Keratinocyte (primary cell): ENCODE measurements around the gene AHCY. TPM values are rescaled to one million over a fixed set of nuclear protein-coding genes. Genes with fewer than 3 reads are reported as not detected.

Experiments
- DNase-seq: peaks from one replicate; pipeline ENCODE4 v3.0.0-alpha.2; 2011; ENCODE audit warnings: low read depth, missing footprints, low spot score
- FAIRE-seq: peaks from 2 replicates; lab custom pipeline; 2011; peaks lifted over from hg19 to GRCh38; lab: Jason Lieb, UNC
- H2AFZ ChIP-seq: 2 replicates; pipeline ENCODE4 v1.6.0; 2012; ENCODE audit warnings: low read length, control low read depth, inconsistent platforms; ENCODE audit not compliant: control insufficient read depth
- H3K27ac ChIP-seq: 2 replicates; pipeline ENCODE4 v1.5.1; 2011; ENCODE audit warnings: low read length; ENCODE audit not compliant: control insufficient read depth, insufficient read depth
- H3K27me3 ChIP-seq: 3 replicates; pipeline ENCODE4 v1.6.0; 2011; ENCODE audit warnings: low read length; ENCODE audit not compliant: control insufficient read depth, insufficient read depth; ENCODE audit errors: extremely low read depth
- H3K36me3 ChIP-seq, 2 experiments: 2 replicates in 1 of 2; 3 replicates in 1 of 2; pipeline ENCODE4 v1.5.1; 2011; ENCODE audit warnings: low read length in 2 of 2, mild to moderate bottlenecking in 1 of 2; ENCODE audit not compliant: control insufficient read depth in 2 of 2, insufficient read depth in 2 of 2; ENCODE audit errors: extremely low read depth in 1 of 2
- H3K4me1 ChIP-seq: 3 replicates; pipeline ENCODE4 v1.5.1; 2011; ENCODE audit warnings: low read length; ENCODE audit not compliant: control insufficient read depth, insufficient read depth; ENCODE audit errors: extremely low read depth
- H3K4me2 ChIP-seq: 3 replicates; pipeline ENCODE4 v1.6.0; 2011; ENCODE audit warnings: low read depth, low read length; ENCODE audit not compliant: control insufficient read depth, insufficient read depth; ENCODE audit errors: extremely low read depth
- H3K4me3 ChIP-seq, 3 experiments: fragments of 200-600 bp in 1 of 3; sonication (generic) in 1 of 3; 2 replicates in 2 of 3; 3 replicates in 1 of 3; pipeline ENCODE4 v1.5.1; 2011 to 2016; ENCODE audit warnings: low read length in 3 of 3, mild to moderate bottlenecking in 3 of 3, control low read depth in 2 of 3, inconsistent platforms in 1 of 3, low read depth in 1 of 3, mixed read lengths in 1 of 3, mixed run types in 1 of 3, moderate library complexity in 1 of 3; ENCODE audit not compliant: control insufficient read depth in 2 of 3, insufficient read depth in 2 of 3; ENCODE audit errors: extremely low read depth in 1 of 3
- H3K79me2 ChIP-seq: 2 replicates; pipeline ENCODE4 v1.6.0; 2012; ENCODE audit warnings: low read length; ENCODE audit not compliant: control insufficient read depth, insufficient read depth
- H3K9ac ChIP-seq: 3 replicates; pipeline ENCODE4 v1.6.0; 2011; ENCODE audit warnings: low read length; ENCODE audit not compliant: control insufficient read depth, insufficient read depth; ENCODE audit errors: extremely low read depth
- H3K9me1 ChIP-seq: 3 replicates; pipeline ENCODE4 v1.6.0; 2011; ENCODE audit warnings: low read length; ENCODE audit not compliant: control insufficient read depth, insufficient read depth; ENCODE audit errors: extremely low read depth
- H3K9me3 ChIP-seq: 2 replicates; pipeline ENCODE4 v1.5.1; 2012; ENCODE audit warnings: low read depth, low read length; ENCODE audit not compliant: control insufficient read depth
- H4K20me1 ChIP-seq: 3 replicates; pipeline ENCODE4 v1.6.0; 2011; ENCODE audit warnings: low read length; ENCODE audit not compliant: control insufficient read depth, insufficient read depth; ENCODE audit errors: extremely low read depth
- EZH2 ChIP-seq: IDR thresholded peaks from one replicate; pipeline ENCODE4 v1.6.1; 2012; ENCODE audit warnings: inconsistent platforms, mild to moderate bottlenecking, low read length, moderate library complexity
- dilution Hi-C: fragments of 300-500 bp; cut with MboI; formaldehyde crosslinking; loops from one replicate; pipeline ENCODE4 v1.7.0; 2020; ENCODE audit warnings: low sequenced_read_pairs; ENCODE audit not compliant: extremely low pct_ligation_motif_present
- polyA plus RNA-seq, 5 experiments: library from polyadenylated mRNA; depleted of rRNA in 3 of 5; stranded (reverse) in 3 of 5; stranded (forward) in 1 of 5; unstranded in 1 of 5; fragments of >200 nt; gene quantifications; 1 replicate in 1 of 5; 2 replicates in 3 of 5; 3 replicates in 1 of 5; pipeline versions ENCODE4 v1.2.1 to v1.2.3, GENCODE V29; 2011 to 2012; ENCODE audit warnings: missing spikeins in 2 of 5, low read depth in 1 of 5, low replicate concordance in 1 of 5
- small RNA-seq, 3 experiments: library from RNA; depleted of rRNA; stranded (forward); fragments of <200 nt; gene quantifications; one replicate each; pipeline ENCODE3, GENCODE V24; 2012; ENCODE audit warnings: low read depth in 3 of 3, low replicate concordance in 1 of 3; ENCODE audit not compliant: insufficient read length in 3 of 3
- TF ChIP-seq, protein P1 (sequence below), 3 experiments: IDR thresholded peaks in 1 of 3; conservative IDR thresholded peaks in 1 of 3; optimal IDR thresholded peaks in 1 of 3; 2 replicates in 2 of 3; 3 replicates in 1 of 3; pipeline versions ENCODE3 to v1.5.1; 2011; ENCODE audit warnings: low read length in 3 of 3, mild to moderate bottlenecking in 3 of 3, moderate library complexity in 2 of 3, control low read depth in 1 of 3, inconsistent platforms in 1 of 3; ENCODE audit not compliant: insufficient read depth in 2 of 3; ENCODE audit errors: extremely low read depth in 1 of 3

Gene AHCY
- polyA plus RNA-seq, 1 donor (not counting 4 experiments of a cell fraction or from before 2014, with no cell fraction given) = 320 TPM

DNA sequence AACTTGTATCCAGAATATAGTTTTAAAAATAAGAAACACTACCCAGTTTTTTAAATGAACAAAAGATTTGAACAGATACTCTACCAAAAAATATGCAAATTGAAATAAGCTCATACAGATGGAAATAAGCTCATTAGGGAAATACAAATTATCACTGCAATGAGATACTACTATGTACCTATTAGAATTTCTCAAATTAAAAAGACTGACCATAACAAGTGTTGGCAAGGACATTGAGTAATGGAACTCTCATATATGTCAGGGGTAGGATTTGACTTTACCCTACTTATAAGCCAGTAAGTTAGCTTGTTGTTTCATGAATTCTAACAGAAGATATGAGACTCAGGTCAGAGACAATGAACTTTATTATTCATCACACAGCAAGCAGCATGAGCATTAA, 71.5 kb downstream of the AHCY start:
- H3K36me3 ChIP-seq = no peaks in the 10 kb centered on the region
- no peaks in the 10 kb centered on the region for H3K79me2 ChIP-seq
- no peaks in the 10 kb centered on the region for H3K4me1 ChIP-seq
- no peak overlapping the region for H2AFZ ChIP-seq
- H3K4me2 ChIP-seq = no peak overlapping the region
- H3K27ac ChIP-seq = no peak overlapping the region
- peaks cover 4% of the 10 kb centered on the region for H3K27me3 ChIP-seq
- dilution Hi-C loops = no loop called here
- TF ChIP-seq, protein P1, sequence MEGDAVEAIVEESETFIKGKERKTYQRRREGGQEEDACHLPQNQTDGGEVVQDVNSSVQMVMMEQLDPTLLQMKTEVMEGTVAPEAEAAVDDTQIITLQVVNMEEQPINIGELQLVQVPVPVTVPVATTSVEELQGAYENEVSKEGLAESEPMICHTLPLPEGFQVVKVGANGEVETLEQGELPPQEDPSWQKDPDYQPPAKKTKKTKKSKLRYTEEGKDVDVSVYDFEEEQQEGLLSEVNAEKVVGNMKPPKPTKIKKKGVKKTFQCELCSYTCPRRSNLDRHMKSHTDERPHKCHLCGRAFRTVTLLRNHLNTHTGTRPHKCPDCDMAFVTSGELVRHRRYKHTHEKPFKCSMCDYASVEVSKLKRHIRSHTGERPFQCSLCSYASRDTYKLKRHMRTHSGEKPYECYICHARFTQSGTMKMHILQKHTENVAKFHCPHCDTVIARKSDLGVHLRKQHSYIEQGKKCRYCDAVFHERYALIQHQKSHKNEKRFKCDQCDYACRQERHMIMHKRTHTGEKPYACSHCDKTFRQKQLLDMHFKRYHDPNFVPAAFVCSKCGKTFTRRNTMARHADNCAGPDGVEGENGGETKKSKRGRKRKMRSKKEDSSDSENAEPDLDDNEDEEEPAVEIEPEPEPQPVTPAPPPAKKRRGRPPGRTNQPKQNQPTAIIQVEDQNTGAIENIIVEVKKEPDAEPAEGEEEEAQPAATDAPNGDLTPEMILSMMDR (optimal IDR thresholded peaks at IDR 0.05 in 1 of 3, IDR thresholded peaks at IDR 0.05 in 1 of 3, conservative IDR thresholded peaks at IDR 0.05 in 1 of 3; ENCODE audit: extremely low read depth in 1 of 3, insufficient read depth in 2 of 3, low read length in 3 of 3) = no peak
- TF ChIP-seq EZH2 = no peak
- H3K9me3 ChIP-seq = no peaks in the 10 kb centered on the region
- no peak for FAIRE-seq
- DNase-seq = no peak
- no peaks in the 10 kb centered on the region for H3K9me1 ChIP-seq
- H4K20me1 ChIP-seq = no peaks in the 10 kb centered on the region
- no peak overlapping the region for H3K9ac ChIP-seq
- no peak overlapping the region for H3K4me3 ChIP-seq

Small RNA genes within 50 kb of the gene (small RNA-seq; reads per million reads assigned to genes)
- gene AL356299.1 = 0 reads per million in 3 experiments

Other genes with a start within 250 kb of the AHCY start
- gene EIF2S2, start 191.1 kb downstream of the AHCY start, polyA plus RNA-seq = 78.8 to 131 TPM (median 95.2 TPM) in 3 replicates
- not detected in 3 replicates for gene ASIP, start 61.9 kb downstream of the AHCY start, polyA plus RNA-seq
- 22.8 to 42.5 TPM (median 29.1 TPM) in 3 replicates for gene ITCH, start 59.9 kb upstream of the AHCY start, polyA plus RNA-seq
- 126 to 227 TPM (median 156 TPM) in 3 replicates for gene DYNLRB1, start 213.1 kb upstream of the AHCY start, polyA plus RNA-seq